GM21367 (cell line): ENCODE measurements around the gene KLHDC8A.
"Not testable (repeated sequence)": the region's sequence is repeated elsewhere in the genome, so short reads cannot be mapped to it uniquely, and the experiment has no call there.

ENCODE experiments used
- ATAC-seq: cut with Tn5 transposase; IDR thresholded peaks from one replicate; pipeline ENCODE4 v1.9.1; 2021; ENCODE audit not compliant: unreplicated experiment

The KLHDC8A gene

DNA sequence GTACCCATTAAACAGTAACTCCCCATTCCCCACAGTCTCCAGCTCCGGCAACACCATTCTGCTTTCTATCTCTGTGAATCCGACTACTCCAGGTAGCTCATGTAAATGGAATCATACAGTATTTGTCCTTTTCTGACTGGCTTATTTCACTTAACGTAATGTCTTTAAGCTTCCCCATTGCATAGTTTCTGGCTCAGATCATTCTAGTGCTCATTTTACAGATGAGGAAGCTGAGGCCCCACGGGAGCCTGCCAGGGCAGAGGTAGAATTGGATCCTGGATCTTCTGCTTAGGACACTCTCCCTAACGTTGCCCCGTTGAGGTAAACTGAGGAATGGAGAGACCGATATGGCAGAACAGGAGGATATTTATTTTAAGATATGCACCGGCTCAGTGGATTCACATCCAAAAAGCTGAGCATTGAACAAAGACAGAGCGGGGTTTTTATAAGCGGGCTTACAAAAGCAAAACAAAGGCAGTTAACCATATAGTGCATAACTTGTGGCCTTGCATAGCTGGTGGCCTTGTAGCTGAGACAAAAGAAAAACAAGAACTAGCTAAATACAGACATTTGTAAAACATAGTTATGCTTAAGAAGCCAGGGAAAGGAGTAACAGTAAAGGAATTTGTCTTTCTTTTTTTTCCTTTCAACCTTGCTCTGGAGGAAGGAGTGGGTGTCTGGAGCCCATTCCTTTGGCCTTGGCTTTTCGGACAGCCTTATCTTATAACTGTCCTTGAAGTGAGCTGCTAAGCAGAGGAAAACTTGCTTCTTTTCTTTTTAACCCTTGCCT, 15.3 kb upstream of the KLHDC8A start:
- no peak for ATAC-seq

DNA sequence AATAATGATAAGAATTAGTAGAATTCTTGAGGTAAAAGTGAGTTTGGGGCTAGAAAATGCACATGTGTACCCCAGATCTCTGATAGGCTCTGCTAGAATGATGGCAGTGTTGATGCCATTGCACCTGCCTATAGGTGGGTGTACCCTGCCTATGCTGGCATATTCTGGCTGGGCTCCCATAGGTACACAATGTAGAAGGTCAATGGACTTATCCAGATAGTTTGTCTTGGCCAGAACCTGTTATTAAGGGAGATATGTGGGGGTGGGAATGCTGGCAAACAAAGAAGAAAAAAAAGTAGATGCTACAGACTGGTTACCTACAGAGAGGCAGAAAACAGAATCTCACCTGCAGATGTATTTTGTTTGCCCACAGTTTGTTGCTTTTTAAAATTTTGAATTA, 14.1 kb upstream of the KLHDC8A start:
- ATAC-seq = no peak

DNA sequence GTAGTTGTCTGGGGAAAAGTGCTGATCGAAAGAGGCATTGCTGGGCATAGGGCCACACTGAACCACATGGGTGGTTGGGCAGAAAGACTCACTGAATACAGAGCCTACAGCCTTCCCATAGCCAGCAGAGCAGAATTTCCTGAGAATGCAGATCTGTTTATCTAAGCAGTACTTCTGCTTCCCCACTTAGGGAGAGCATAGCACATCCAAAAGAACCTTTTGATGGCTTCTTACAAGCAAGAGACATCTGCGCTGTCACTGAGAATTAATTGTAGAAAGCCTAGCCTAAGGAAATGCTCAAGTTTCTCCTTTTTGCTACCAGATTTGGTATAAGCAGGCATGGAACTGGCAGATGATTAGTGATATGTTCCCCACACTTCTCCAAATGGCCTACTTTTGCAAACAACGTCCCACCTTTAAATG, 13.0 kb upstream of the KLHDC8A start:
- ATAC-seq = no peak

DNA sequence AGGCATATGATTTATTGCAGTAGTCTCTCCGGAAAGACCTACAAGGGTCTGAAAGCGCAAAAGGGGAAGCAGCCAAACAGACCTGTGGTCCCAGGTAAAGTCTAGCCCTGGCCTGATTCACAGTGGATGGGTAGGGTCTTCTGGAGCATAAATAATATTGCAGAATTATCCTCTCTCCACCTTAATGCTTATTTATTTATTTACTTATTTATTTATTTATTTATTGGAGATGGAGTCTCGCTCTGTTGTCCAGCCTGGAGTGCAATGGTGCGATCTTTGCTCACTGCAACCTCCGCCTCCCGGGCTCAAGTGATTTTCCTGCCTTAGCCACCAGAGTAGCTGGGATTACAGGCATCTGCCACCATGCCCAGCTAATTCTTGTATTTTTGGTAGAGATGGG, 11.8 kb upstream of the KLHDC8A start:
- no peak for ATAC-seq

DNA sequence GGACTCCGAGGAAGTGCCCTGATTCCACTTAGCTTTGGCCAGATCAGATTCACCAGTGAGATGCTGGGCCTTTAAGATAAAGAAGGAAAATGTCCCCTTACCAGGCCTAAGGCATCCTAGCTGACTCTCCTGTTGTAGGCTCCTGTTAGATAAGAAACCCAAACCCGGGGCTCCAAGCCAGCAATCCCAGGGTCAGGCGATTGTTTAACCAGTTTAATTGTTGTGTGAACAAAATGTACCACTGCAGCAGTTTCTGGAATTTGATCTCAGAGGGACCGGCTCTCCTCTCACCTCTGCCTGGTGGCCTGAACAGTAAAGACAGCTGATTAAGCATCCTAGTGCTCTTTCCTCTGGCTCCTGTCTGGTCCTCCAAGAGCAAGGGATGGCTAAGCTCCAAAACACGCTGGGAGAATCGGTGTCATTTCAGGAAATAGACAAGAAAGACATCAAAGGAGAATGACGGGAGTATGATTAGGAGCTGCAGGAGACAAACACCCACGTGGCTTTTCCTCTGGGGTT, 9.3 kb upstream of the KLHDC8A start:
- ATAC-seq = no peak

DNA sequence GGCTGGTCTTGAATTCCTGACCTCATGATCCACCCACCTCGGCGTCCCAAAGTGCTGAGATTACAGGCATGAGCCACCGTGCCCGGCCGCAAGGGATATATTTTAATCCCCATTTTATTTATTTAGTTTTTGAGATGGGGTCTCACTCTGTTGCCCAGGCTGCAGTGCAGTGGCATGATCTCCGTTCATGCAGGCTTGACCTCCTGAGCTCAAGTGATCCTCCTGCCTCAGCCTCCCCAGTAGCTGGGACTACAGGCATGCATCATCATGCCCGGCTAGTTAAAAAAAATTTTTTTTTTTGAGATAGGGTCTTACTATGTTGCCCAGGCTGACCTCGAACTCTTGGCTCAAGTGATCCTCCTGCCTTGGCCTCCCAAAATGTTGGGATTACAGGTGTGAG, 8.4 kb upstream of the KLHDC8A start:
- not testable (repeated sequence) for ATAC-seq

DNA sequence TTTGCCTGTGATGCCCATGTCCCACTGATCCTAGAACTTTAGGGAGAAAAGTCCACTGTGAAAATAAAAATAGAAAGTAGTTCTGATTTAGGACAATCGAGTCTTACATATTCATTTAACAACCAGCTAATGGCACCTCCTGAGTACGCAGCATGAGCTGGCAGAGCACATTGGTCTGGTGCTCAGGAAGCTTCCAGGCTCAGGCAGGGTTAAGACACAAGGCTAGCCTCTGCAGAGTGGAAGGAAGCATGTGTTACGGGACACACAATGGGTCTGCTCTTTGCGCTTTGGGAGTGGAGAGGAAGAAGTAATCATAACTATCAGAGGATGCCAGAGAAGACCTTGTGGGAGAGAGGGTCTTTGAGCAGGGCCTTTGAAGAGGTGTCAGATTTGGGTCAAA, 4.2 kb upstream of the KLHDC8A start:
- ATAC-seq = no peak

DNA sequence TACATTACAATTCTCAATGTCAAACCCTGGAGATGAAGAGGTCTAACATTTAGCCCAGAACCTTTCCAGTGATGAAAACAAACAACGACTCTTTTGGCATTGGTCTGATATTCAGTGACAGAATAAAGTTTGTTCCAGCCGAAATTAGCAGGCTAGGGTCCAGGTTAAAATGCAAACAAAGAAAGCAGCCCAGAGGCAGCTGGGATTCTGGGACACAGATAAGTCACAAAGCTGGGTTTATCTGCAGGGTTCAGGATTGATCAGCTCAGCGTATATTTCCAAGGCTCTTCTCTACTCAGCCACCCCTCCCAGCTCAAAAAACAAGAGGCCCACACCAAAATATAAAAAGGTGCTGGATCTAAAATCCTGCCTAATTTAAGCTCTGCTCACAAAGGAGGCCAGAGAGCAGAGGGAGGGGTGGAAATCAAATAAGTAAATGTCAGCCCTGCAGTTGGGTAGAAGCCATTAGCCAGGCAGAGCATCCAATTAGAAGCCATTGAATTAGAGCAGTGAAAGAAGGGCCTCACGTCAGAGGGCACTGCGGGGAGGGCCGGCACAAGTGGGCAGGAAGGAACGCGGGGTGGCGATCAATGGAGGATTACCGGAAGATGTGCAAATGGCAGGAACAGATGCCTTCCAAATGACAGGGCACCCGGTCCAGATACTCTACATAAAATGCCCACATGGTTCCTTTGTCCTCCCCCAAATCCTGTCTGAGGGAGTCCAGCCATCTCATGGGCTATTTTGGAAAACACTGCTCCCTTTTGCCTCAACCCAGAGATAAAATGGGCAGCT, 3.2 kb upstream of the KLHDC8A start:
- ATAC-seq = no peak

DNA sequence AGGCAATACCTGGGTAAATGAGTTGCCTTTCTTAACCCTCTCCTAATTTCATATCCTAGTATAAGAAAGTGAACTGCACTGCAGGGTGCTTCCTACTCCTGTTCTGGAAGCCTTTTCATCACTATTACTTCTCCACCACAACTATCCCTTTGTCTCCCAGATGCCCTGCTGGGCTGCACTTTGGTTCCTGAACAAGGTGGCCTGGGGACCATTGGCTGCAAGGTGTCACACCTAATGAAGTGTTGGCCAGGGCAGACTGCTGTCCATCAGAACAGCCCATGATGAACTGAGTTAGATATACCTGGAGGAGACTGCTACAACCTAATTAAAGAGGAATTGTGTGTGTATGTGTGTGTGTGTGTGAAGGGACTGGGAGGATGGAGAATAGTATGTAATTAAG, 1.9 kb upstream of the KLHDC8A start:
- no peak for ATAC-seq

DNA sequence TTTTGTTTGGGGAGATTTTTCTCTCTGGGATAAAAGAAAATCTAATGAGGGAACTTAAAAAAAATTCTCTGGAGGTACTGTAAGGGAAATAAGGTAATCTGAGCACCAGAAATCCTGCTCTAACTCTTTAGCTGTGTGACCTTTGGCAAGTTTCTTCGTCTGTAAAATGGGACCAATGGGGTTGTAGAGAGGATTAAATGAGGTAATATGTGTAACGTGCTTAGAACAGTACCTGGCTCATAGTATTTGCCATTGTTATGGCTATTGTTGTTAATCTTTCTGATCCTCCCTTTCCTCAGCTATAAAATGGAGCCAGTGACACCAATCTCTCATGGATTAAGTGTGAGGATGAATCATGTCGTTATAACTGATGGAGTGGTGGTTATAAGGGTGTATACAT, 845 bp upstream of the KLHDC8A start:
- ATAC-seq = no peak

DNA sequence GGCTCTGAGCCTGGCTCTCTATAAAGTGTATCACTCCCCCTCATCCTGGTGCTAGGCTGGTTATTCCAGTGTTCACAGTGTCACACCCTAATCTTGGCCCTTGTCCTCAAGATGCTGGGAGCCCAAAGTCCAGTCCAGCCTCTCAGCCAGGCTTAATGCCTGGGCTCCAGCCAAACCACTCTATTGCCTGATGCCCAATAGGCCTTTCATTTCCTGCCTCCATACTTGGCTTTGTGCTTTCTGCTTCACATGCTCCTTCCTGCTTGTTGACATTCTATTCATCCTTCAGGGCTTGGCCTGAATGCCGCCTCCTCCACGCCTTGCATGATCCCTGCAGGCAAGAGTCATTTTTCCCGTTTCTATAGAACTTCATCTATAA, 1.7 kb downstream of the KLHDC8A start:
- no peak for ATAC-seq

DNA sequence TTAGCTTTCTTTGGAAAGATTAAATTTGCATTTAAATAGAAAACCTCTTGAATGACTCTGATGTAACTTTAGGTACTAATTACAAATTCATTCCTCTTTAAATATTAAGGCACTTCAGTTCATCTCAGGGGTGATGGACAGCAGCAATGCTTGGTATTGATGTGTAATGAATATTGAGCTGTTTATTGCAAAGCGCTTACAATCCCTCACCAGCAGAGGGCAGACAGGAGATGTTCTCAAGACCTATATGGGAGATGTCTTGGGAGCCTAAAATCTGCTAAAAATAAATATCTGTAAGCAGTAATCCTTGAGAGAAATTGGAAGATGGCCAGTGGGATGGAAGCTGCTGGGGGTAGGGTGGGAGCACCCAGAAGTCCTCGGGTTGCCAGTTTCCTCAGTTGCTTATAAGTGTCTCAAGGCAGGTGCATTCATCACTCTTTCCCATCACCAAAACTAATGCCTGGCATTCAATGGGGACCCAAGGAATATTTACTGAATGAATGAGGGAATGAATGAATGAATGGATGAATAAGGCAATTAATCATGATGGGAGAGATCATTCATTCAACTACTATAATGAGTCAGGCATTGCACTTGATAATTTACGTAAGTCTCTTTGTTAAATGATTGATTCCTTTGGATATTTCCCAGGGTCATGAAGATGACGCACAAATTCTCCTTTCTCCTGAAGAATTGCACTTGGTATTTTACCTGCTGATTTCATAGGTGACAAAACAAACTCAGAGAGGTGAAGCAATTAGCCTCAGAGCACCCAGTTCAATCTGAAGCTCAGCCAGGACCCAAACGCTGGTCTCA, 2.3 kb downstream of the KLHDC8A start:
- ATAC-seq = no peak

DNA sequence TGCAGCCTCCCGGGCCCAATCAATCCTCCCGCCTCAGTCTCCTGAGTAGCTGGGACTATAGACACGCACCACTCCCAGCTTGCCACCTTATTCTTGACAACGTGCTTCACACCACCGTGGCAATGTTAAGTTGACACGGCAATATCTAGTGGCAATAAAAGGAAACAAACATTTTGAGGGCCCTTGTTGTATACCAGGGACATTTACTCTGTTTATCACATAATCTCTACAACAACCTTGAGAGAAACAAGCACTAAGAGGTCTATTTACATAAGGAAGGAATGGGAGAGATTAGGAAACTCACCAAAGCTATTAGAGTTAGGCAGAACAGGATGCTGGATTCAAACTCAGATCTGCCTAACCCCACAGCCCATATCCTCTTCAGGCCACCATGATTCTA, 3.1 kb downstream of the KLHDC8A start:
- no peak for ATAC-seq

DNA sequence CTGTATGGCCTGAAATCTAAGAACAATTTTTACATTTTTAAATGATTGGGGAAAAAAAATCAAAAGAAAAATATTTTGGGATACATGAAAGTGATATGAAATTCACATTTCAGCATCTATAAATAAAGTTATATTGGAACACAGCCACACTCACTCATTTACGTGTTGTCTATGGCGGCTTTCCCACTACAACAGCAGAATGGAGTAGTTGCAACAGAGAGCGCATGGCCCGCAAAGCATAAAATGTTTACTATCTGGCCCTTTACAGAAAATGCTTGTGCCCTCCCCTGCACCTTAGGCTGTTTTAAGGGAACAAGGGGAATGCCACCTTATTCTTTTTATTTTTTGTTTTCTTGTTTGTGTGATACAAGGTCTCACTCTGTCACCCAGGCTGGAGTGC, 3.5 kb downstream of the KLHDC8A start:
- ATAC-seq = no peak

DNA sequence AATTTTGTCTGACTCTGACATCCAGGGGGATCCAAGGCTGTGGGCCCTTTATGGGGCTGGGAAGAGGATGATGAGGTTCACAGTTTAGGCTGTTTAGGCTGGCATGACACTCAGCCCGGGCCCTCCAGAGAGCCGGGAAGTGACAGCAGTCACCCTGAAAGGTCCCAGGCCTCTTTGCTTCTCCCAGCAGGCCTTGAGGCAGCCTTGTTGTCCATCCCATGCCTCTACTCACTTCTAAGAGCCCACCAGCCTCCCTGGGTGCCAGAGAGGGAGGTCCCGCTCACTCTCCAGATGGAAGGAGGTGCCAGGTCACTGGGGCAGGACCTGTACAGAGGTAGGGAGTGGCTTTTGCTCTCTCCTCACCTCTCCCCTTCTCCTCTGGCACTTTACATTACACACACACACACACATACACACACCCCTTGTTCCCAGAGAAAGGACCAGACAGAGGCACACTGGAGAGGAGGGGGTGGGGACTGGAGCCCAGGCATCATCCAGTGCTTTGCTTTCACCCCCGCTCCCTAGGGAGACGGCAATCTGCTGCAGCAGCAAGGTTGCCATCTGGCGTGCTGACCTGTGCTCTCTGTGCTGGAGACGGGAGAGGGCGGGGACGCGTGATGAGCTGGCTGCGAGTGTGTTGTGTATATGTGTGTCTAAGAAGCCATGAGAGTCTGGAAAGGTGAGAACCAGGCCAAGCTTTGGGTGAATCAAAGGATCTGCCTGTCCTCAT, 4.6 kb downstream of the KLHDC8A start:
- no peak for ATAC-seq

DNA sequence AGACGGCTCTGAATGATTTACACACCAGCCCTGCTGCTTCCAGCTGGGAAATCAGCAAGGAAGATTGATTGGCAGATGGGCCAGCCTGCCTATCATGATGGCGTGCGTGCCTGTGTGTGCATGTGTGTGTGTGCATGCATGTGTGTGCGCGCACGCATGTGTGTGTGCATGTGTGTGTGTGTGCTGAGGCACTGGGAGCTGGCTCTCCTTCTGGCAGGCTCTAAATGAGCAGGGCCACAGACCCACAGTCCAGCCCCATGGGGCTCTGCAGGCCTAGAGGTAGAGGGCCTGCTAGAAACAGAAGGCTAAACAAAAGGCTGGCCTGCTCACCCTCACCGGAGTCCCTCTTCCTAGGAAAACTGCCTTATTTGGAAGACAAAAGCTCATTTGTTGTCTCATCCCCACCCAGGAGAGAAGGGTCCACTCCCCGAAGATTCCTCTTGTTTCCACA, 6.0 kb downstream of the KLHDC8A start:
- ATAC-seq = no peak

DNA sequence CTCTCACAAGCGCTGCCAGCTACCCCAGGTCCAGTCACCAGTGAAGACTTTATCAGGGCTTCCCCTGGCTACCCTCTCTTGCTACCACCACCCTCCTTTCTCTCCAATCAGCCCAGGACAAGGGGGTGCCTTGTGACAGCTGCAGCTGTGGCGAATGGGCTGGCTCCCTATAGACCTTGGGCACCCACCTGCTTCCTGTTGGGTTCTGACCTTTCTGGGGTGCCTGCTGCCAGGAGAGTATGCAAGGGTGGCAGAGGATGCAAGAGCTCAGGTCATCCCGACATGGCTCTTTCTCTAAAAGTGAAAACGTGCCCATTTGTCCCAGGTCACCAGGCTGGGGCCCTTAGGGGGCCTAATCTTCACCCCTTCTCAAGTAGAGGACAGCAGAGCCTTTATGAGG, 6.6 kb downstream of the KLHDC8A start:
- no peak for ATAC-seq

DNA sequence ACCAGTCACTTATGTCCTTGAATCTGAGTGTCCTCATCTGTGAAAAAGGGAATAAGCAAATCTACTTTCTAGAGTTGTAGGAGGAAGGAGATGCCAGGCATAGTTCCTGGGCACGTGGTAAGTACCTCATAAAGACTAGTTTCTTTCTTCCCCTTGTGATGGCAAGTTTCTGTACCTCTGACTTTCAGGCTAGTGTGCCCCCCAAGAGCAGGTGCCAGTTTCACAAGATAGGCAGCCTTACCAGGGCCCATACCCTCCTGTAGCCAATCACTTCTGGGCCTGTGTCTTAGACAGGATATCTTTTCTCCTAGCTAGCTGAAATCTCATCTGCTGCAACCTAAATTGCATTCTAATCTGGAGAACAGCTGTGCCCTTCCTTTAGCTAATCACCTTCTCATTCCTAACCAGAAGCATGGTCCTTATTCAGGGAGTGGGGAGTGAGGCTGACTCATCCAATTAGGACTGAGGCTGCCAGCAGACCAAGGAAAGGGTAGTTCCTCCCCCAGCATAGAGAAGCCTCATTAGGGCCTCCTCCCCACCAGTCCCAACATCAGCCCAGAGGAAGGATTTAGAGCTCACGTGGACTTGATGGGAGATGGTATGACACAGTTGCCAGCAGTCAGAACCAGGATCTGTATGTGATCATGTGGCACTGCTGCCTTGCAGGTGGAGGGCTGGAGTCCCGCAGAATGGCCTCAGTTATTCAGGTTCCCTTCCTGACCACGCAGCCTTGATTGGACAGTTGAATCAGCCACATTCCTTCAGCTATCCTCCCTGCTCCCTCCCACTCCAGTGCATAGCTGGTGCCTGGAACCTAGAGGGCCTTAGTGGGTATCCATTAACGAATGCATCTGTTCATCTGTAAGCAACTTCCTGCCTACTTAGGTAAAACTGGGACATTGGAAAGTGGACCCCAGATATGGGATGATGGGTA, 7.9 kb downstream of the KLHDC8A start:
- no peak for ATAC-seq

DNA sequence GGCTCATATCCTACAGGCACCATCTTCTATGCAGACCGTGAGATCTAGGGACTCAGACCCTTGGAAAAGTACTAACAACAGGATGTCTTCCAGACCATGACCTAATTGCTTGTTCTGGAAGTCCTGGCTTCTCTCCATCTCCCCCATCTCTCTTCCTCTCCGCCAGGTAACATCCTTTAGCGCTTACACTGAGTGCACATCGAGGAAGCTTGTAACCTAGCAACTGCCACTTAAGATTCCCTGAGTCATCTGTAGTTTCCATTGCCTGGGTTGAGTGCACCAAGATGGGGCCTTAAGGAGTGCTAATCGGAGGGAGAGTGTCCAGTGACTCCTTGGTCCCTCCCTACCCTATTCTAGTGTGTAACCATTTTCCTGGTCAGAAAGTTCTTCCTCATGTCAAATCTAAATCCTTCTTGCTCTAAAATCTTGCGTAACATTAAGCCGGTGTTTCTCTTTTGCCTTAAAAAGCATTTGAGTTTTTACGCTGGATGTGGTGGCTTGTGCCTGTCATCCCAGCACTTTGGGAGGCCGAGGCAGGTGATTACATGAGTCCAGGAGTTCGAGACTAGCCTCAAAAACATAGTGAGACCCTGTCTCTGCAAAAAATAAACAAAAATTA, 9.7 kb downstream of the KLHDC8A start:
- no peak for ATAC-seq
